Natural killer cell (primary cell): ENCODE data around the gene WDR5. TPM values are rescaled to one million over a fixed set of nuclear protein-coding genes. Genes with fewer than 3 reads are reported as not detected.

Experiments
- ATAC-seq, 3 donors: fragments of 150-1000 bp in 2 of 3; fragments of 200-7000 bp in 1 of 3; cut with Tn5 transposase; 1 replicate in 1 of 3; 2 replicates in 2 of 3; pipeline ENCODE4 v1.10.0; 2021; ENCODE audit warnings: mild to moderate bottlenecking in 2 of 3, moderate library complexity in 2 of 3
- DNase-seq, 2 donors: peaks; one replicate each; pipeline versions ENCODE4 v3.0.0 to v3.0.0-alpha.2; 2013 to 2021; ENCODE audit warnings: mixed read lengths in 1 of 2
- H3K27ac ChIP-seq: one replicate; pipeline ENCODE4 v1.5.1; 2013; ENCODE audit warnings: mild to moderate bottlenecking, low read length
- H3K27me3 ChIP-seq: one replicate; pipeline ENCODE4 v1.6.1; 2013; ENCODE audit warnings: low read length; ENCODE audit not compliant: control insufficient read depth, insufficient read depth
- H3K36me3 ChIP-seq: one replicate; pipeline ENCODE4 v1.6.1; 2013; ENCODE audit warnings: low read length; ENCODE audit not compliant: control insufficient read depth, insufficient read depth
- H3K4me1 ChIP-seq: one replicate; pipeline ENCODE4 v1.6.1; 2013; ENCODE audit warnings: low read length; ENCODE audit not compliant: control insufficient read depth, insufficient read depth
- H3K4me3 ChIP-seq: one replicate; pipeline ENCODE4 v1.5.1; 2013; ENCODE audit warnings: low read length
- H3K9me3 ChIP-seq: one replicate; pipeline ENCODE4 v1.6.1; 2013; ENCODE audit warnings: low read length; ENCODE audit not compliant: control insufficient read depth, insufficient read depth
- H3K27ac Mint-ChIP-seq, 2 donors: one replicate each; pipeline ENCODE4 v1.8.0; 2022; ENCODE audit warnings: mild to moderate bottlenecking in 2 of 2, mixed read lengths in 2 of 2, moderate library complexity in 1 of 2
- H3K27me3 Mint-ChIP-seq, 2 donors: one replicate each; pipeline ENCODE4 v1.8.0; 2022; ENCODE audit warnings: low read depth in 2 of 2, mixed read lengths in 2 of 2
- H3K36me3 Mint-ChIP-seq: one replicate; pipeline ENCODE4 v1.8.0; 2022; ENCODE audit warnings: mixed read lengths
- H3K4me1 Mint-ChIP-seq, 2 donors: one replicate each; pipeline ENCODE4 v1.8.0; 2022; ENCODE audit warnings: mixed read lengths in 2 of 2
- H3K4me3 Mint-ChIP-seq: one replicate; pipeline ENCODE4 v1.8.0; 2022; ENCODE audit warnings: mild to moderate bottlenecking, moderate library complexity, mixed read lengths
- H3K9me3 Mint-ChIP-seq, 2 donors: one replicate each; pipeline ENCODE4 v1.8.0; 2022; ENCODE audit warnings: mixed read lengths in 2 of 2
- CTCF ChIP-seq: fragments of 200-600 bp; IDR thresholded peaks from one replicate; pipeline ENCODE4 v1.8.0; 2022; ENCODE audit warnings: antibody characterized with exemption
- WGBS: methylation state at CpG from one replicate; pipeline ENCODE4 v1.1.7; 2013; ENCODE audit warnings: missing lambda C conversion rate; ENCODE audit not compliant: insufficient coverage; 5-methylcytosine and 5-hydroxymethylcytosine counted together
- intact Hi-C: fragments of 100-400 bp; cut with micrococcal nuclease; formaldehyde crosslinking; loops from one replicate; pipeline ENCODE4 v1.14.2; 2022
- total RNA-seq, 4 donors: library from RNA; stranded (reverse); fragments of 120-200 nt in 1 of 4; gene quantifications; one replicate each; pipeline versions ENCODE4 v1.2.3 to v1.2.4, GENCODE V29; 2013 to 2022

The WDR5 gene
- total RNA-seq, 3 donors from 2014 or later (not counting 1 experiment from before 2014, with no cell fraction given) = 12.9 to 18.6 (median 15.9) TPM

- Histone ChIP-seq H3K4me3 (no peak overlapping the region), H3K27ac (no peak overlapping the region), H3K27me3 (no peaks in the 10 kb centered on the region), H3K36me3 (peaks cover 65% of the 10 kb centered on the region), H3K9me3 (no peaks in the 10 kb centered on the region), H3K4me1 (no peaks in the 10 kb centered on the region)
- Mint-ChIP-seq H3K36me3 (peaks cover 5% of the 10 kb centered on the region), H3K27me3 (no peaks in the 10 kb centered on the region), H3K4me3 (no peak overlapping the region), H3K27ac (no peak overlapping the region), H3K9me3 (no peaks in the 10 kb centered on the region), H3K4me1 (no peaks in the 10 kb centered on the region)
- no peak for ATAC-seq
- intact Hi-C loops = no loop called here
- no peak for DNase-seq
- no peak for TF ChIP-seq CTCF
- 98% methylated on average over 14 of the region's 14 CpGs for WGBS
These were observed 16.2 kb downstream of the WDR5 start for GRCh38 chr9:134152022-134152448.

GRCh38 chr9:134152488-134152887, 16.6 kb downstream of the WDR5 start:
- Histone ChIP-seq H3K27ac (no peak overlapping the region), H3K9me3 (no peaks in the 10 kb centered on the region), H3K4me3 (no peak overlapping the region), H3K36me3 (peaks cover 63% of the 10 kb centered on the region), H3K4me1 (no peaks in the 10 kb centered on the region), H3K27me3 (no peaks in the 10 kb centered on the region)
- ATAC-seq (no peak), DNase-seq (no peak)
- no peaks in the 10 kb centered on the region for H3K4me1 Mint-ChIP-seq
- intact Hi-C loops = no loop called here
- H3K9me3 Mint-ChIP-seq = no peaks in the 10 kb centered on the region
- no peaks in the 10 kb centered on the region for H3K27me3 Mint-ChIP-seq
- 95% methylated on average over 11 of the region's 11 CpGs for WGBS
- TF ChIP-seq CTCF = no peak
- no peak overlapping the region for H3K27ac Mint-ChIP-seq
- no peak overlapping the region for H3K4me3 Mint-ChIP-seq
- peaks cover 5% of the 10 kb centered on the region for H3K36me3 Mint-ChIP-seq

- H3K27me3 ChIP-seq = no peaks in the 10 kb centered on the region
- H3K4me3 ChIP-seq = no peak overlapping the region
- H3K9me3 Mint-ChIP-seq = no peaks in the 10 kb centered on the region
- no peak for TF ChIP-seq CTCF
- H3K4me1 Mint-ChIP-seq = no peaks in the 10 kb centered on the region
- 97% methylated on average over 23 of the region's 23 CpGs for WGBS
- H3K27me3 Mint-ChIP-seq = no peaks in the 10 kb centered on the region
- H3K36me3 ChIP-seq = peaks cover 65% of the 10 kb centered on the region
- no peaks in the 10 kb centered on the region for H3K4me1 ChIP-seq
- ATAC-seq (no peak), DNase-seq (no peak)
- no peak overlapping the region for H3K27ac Mint-ChIP-seq
- H3K27ac ChIP-seq = no peak overlapping the region
- peaks cover 1% of the 10 kb centered on the region for H3K36me3 Mint-ChIP-seq
- intact Hi-C loops = no loop called here
- no peaks in the 10 kb centered on the region for H3K9me3 ChIP-seq
- H3K4me3 Mint-ChIP-seq = no peak overlapping the region
These were observed 17.6 kb downstream of the WDR5 start for GRCh38 chr9:134153450-134153849.

- Mint-ChIP-seq H3K36me3 (no peaks in the 10 kb centered on the region), H3K27me3 (no peaks in the 10 kb centered on the region), H3K4me3 (no peak overlapping the region), H3K27ac (no peak overlapping the region), H3K4me1 (no peaks in the 10 kb centered on the region), H3K9me3 (no peaks in the 10 kb centered on the region)
- intact Hi-C loops = no loop called here
- 97% methylated on average over 27 of the region's 27 CpGs for WGBS
- Histone ChIP-seq H3K27ac (no peak overlapping the region), H3K36me3 (peaks cover 63% of the 10 kb centered on the region), H3K4me3 (no peak overlapping the region), H3K9me3 (no peaks in the 10 kb centered on the region), H3K27me3 (no peaks in the 10 kb centered on the region), H3K4me1 (no peaks in the 10 kb centered on the region)
- ATAC-seq = no peak
- no peak for DNase-seq
- no peak for TF ChIP-seq CTCF
These were observed 18.4 kb downstream of the WDR5 start for GRCh38 chr9:134154262-134154701.
